NB4 (cell line): Measurements from ENCODE around the gene HOXC12.

Experiments
- CTCF ChIP-seq: IDR thresholded peaks from one replicate; pipeline ENCODE4 v1.5.1; 2012; ENCODE audit warnings: low read depth, low read length
- MYC ChIP-seq: IDR thresholded peaks from 2 replicates; pipeline ENCODE4 v1.6.1; 2011; ENCODE audit warnings: low read depth, low read length
- POLR2A ChIP-seq: IDR thresholded peaks from 2 replicates; pipeline ENCODE4 v1.6.1; 2011; ENCODE audit warnings: mild to moderate bottlenecking; ENCODE audit not compliant: insufficient read length; ENCODE audit errors: extremely low read depth

- TF ChIP-seq CTCF (no peak), POLR2A (no peak), MYC (no peak)
These were observed 44.9 kb downstream of the HOXC12 start for GRCh38 chr12:53999559-54000115.
